A673 (cell line): ENCODE data around the gene ARNT2. TPM values are rescaled to one million over a fixed set of nuclear protein-coding genes. Genes with fewer than 3 reads are reported as not detected.

Source experiments
- BruUV-seq: library from RNA; stranded (reverse); fragments of 400-500 nt; replicated peaks from 2 replicates; lab custom pipeline; 2021; lab: Mats Ljungman, UMichigan
- CTCF ChIA-PET: fragments of 300-600 bp; sonication (Branson Sonifier 250); formaldehyde crosslinking; loops from one replicate; lab custom pipeline; 2022; ENCODE audit warnings: antibody characterized with exemption; lab: Charles Lee
- POLR2A ChIA-PET: fragments of 300-600 bp; sonication (Branson Sonifier 250); formaldehyde crosslinking; loops from one replicate; lab custom pipeline; 2022; ENCODE audit warnings: antibody characterized with exemption; ENCODE audit not compliant: low non-redundant PET; lab: Charles Lee
- DNase-seq: peaks from one replicate; pipeline ENCODE4 v3.0.0-alpha.2; 2015; ENCODE audit warnings: low spot score
- H3K27ac ChIP-seq: fragments of 200-600 bp; sonication (generic); 2 replicates; pipeline ENCODE4 v1.5.1; 2016; ENCODE audit warnings: mixed run types, low read depth, mild to moderate bottlenecking, mixed read lengths, antibody characterized with exemption, low read length; ENCODE audit not compliant: poor library complexity, severe bottlenecking
- H3K27me3 ChIP-seq: fragments of 200-600 bp; sonication (generic); replicated peaks from 2 replicates; pipeline ENCODE4 v1.6.1; 2017; ENCODE audit warnings: mixed run types, low read depth, mild to moderate bottlenecking, mixed read lengths, antibody characterized with exemption, low read length; ENCODE audit not compliant: insufficient read depth, poor library complexity
- H3K36me3 ChIP-seq: fragments of 200-600 bp; sonication (generic); 2 replicates; pipeline ENCODE4 v1.6.1; 2016; ENCODE audit warnings: mixed run types, mild to moderate bottlenecking, mixed read lengths, antibody characterized with exemption, low read length; ENCODE audit not compliant: insufficient read depth, poor library complexity, severe bottlenecking
- H3K4me1 ChIP-seq: fragments of 200-600 bp; sonication (generic); 2 replicates; pipeline ENCODE4 v1.6.1; 2017; ENCODE audit warnings: mixed run types, mild to moderate bottlenecking, mixed read lengths, antibody characterized with exemption, low read length; ENCODE audit not compliant: insufficient read depth, poor library complexity, severe bottlenecking
- H3K4me3 ChIP-seq: fragments of 200-600 bp; sonication (generic); 2 replicates; pipeline ENCODE4 v1.5.1; 2016; ENCODE audit warnings: low read depth, mixed run types, mild to moderate bottlenecking, mixed read lengths, low read length; ENCODE audit not compliant: poor library complexity, severe bottlenecking
- H3K9me3 ChIP-seq: fragments of 200-600 bp; sonication (generic); 2 replicates; pipeline ENCODE4 v1.6.1; 2016; ENCODE audit warnings: mixed run types, low read depth, mild to moderate bottlenecking, mixed read lengths, antibody characterized with exemption, low read length; ENCODE audit not compliant: poor library complexity, severe bottlenecking
- CTCF ChIP-seq: fragments of 300-800, 200-600 bp; sonication (generic); conservative IDR thresholded peaks from 2 replicates; pipeline ENCODE4 v1.5.1; 2017; ENCODE audit warnings: low read depth, mild to moderate bottlenecking, antibody characterized with exemption, low read length, moderate library complexity, mixed read lengths
- EZH2 ChIP-seq: fragments of 200-600 bp; sonication (generic); IDR thresholded peaks from 2 replicates; pipeline ENCODE4 v1.6.1; 2017; ENCODE audit warnings: borderline replicate concordance, low read depth, mild to moderate bottlenecking, mixed read lengths, antibody characterized with exemption, low read length; ENCODE audit not compliant: poor library complexity, severe bottlenecking
- intact Hi-C: fragments of 100-400 bp; cut with micrococcal nuclease; formaldehyde crosslinking; loops from one replicate; pipeline ENCODE4 v1.10.0; 2022; ENCODE audit not compliant: unreplicated experiment
- total RNA-seq: library from RNA; stranded (reverse); gene quantifications from 2 replicates; pipeline ENCODE4 v1.2.3, GENCODE V29; 2021

Gene ARNT2
- total RNA-seq, 1 experiment from 2014 or later = 2.1 TPM

- H3K27ac ChIP-seq = no peak overlapping the region
- BruUV-seq = no TSS peak
- no peaks in the 10 kb centered on the region for H3K9me3 ChIP-seq
- no peak overlapping the region for H3K4me3 ChIP-seq
- intact Hi-C loops = no loop called here
- DNase-seq = no peak
- H3K27me3 ChIP-seq = peaks cover 3% of the 10 kb centered on the region
- H3K4me1 ChIP-seq = no peaks in the 10 kb centered on the region
- no peak for TF ChIP-seq CTCF
- no peak for TF ChIP-seq EZH2
- H3K36me3 ChIP-seq = no peaks in the 10 kb centered on the region
- ChIA-PET POLR2A (no interaction called here), CTCF (no interaction called here)
These were observed 143.1 kb downstream of the ARNT2 start for GRCh38 chr15:80547264-80547663.

- Histone ChIP-seq H3K4me1 (no peaks in the 10 kb centered on the region), H3K9me3 (no peaks in the 10 kb centered on the region), H3K27ac (no peak overlapping the region), H3K4me3 (no peak overlapping the region), H3K36me3 (no peaks in the 10 kb centered on the region), H3K27me3 (peaks cover 3% of the 10 kb centered on the region)
- CTCF ChIA-PET = no interaction called here
- intact Hi-C loops = no loop called here
- POLR2A ChIA-PET = no interaction called here
- DNase-seq = no peak
- TF ChIP-seq EZH2 = no peak
- no peak for TF ChIP-seq CTCF
- BruUV-seq = no TSS peak
These were observed 145.0 kb downstream of the ARNT2 start for GRCh38 chr15:80549191-80549590.

GRCh38 chr15:80549654-80550053, 145.5 kb downstream of the ARNT2 start:
- Histone ChIP-seq H3K4me1 (no peaks in the 10 kb centered on the region), H3K27me3 (peaks cover 3% of the 10 kb centered on the region), H3K36me3 (no peaks in the 10 kb centered on the region), H3K9me3 (no peaks in the 10 kb centered on the region), H3K27ac (no peak overlapping the region), H3K4me3 (no peak overlapping the region)
- TF ChIP-seq EZH2 = no peak
- no peak for TF ChIP-seq CTCF
- no TSS peak for BruUV-seq
- ChIA-PET CTCF (no interaction called here), POLR2A (no interaction called here)
- DNase-seq = no peak
- intact Hi-C loops = no loop called here
